ENCODE data around the gene LGALS3BP. TPM values are rescaled to one million over a fixed set of nuclear protein-coding genes. Genes with fewer than 3 reads are reported as not detected.
A peak's percentile ranks its signal among the peaks of the same experiment; 100 is the strongest.

Gene LGALS3BP
- polyA plus RNA-seq, 1 donor: 325 TPM

- no CpG with 5 or more reads among the region's 22 CpGs for WGBS (ENCODE audit: insufficient coverage, low lambda C conversion rate)
- H3K4me1 ChIP-seq (ENCODE audit: control insufficient read depth, insufficient read depth, low read length): peaks cover 12% of the 10 kb centered on the region
Measured at GRCh38 chr17:78991906-78992532, 12.3 kb upstream of the LGALS3BP start.

GRCh38 chr17:78991017-78991738 is 11.5 kb upstream of the LGALS3BP start:
- peaks cover 15% of the 10 kb centered on the region for H3K4me1 ChIP-seq (ENCODE audit: control insufficient read depth, insufficient read depth, low read length)
- 90% methylated on average over 2 of the region's 33 CpGs for WGBS (ENCODE audit: insufficient coverage, low lambda C conversion rate)

More at GRCh38 chr17:78991906-78992532, 12.3 kb upstream of the LGALS3BP start:
- H3K27ac ChIP-seq (ENCODE audit: low read length): no peak overlapping the region
- peaks cover 10% of the 10 kb centered on the region for H3K9me3 ChIP-seq (ENCODE audit: control insufficient read depth, low read depth, low read length)
- H3K36me3 ChIP-seq (ENCODE audit: control insufficient read depth, insufficient read depth, low read length): peaks cover 67% of the 10 kb centered on the region
- H3K27me3 ChIP-seq (ENCODE audit: control insufficient read depth, insufficient read depth, low read length): no peaks in the 10 kb centered on the region
- DNase-seq: no peak
- no peak overlapping the region for H3K4me3 ChIP-seq (ENCODE audit: low read length)

GRCh38 chr17:78990349-78991016 is 10.8 kb upstream of the LGALS3BP start:
- Histone ChIP-seq H3K4me3 (ENCODE audit: low read length) (no peak overlapping the region), H3K36me3 (ENCODE audit: control insufficient read depth, insufficient read depth, low read length) (peaks cover 52% of the 10 kb centered on the region), H3K27ac (ENCODE audit: low read length) (no peak overlapping the region), H3K4me1 (ENCODE audit: control insufficient read depth, insufficient read depth, low read length) (peaks cover 13% of the 10 kb centered on the region), H3K27me3 (ENCODE audit: control insufficient read depth, insufficient read depth, low read length) (no peaks in the 10 kb centered on the region), H3K9me3 (ENCODE audit: control insufficient read depth, low read depth, low read length) (peaks cover 10% of the 10 kb centered on the region)
- DNase-seq: no peak
- no CpG with 5 or more reads among the region's 29 CpGs for WGBS (ENCODE audit: insufficient coverage, low lambda C conversion rate)

More at GRCh38 chr17:78991017-78991738, 11.5 kb upstream of the LGALS3BP start:
- H3K27me3 ChIP-seq (ENCODE audit: control insufficient read depth, insufficient read depth, low read length): no peaks in the 10 kb centered on the region
- no peak overlapping the region for H3K27ac ChIP-seq (ENCODE audit: low read length)
- peaks cover 58% of the 10 kb centered on the region for H3K36me3 ChIP-seq (ENCODE audit: control insufficient read depth, insufficient read depth, low read length)
- no peak for DNase-seq
- H3K4me3 ChIP-seq (ENCODE audit: low read length): no peak overlapping the region
- H3K9me3 ChIP-seq (ENCODE audit: control insufficient read depth, low read depth, low read length): peaks cover 10% of the 10 kb centered on the region

- no peak overlapping the region for H3K27ac ChIP-seq (ENCODE audit: low read length)
- H3K36me3 ChIP-seq (ENCODE audit: control insufficient read depth, insufficient read depth, low read length): peaks cover 31% of the 10 kb centered on the region
- H3K4me3 ChIP-seq (ENCODE audit: low read length): no peak overlapping the region
- 50% methylated on average over 2 of the region's 6 CpGs for WGBS (ENCODE audit: insufficient coverage, low lambda C conversion rate)
- H3K4me1 ChIP-seq (ENCODE audit: control insufficient read depth, insufficient read depth, low read length): peaks cover 13% of the 10 kb centered on the region
- H3K27me3 ChIP-seq (ENCODE audit: control insufficient read depth, insufficient read depth, low read length): no peaks in the 10 kb centered on the region
- no peaks in the 10 kb centered on the region for H3K9me3 ChIP-seq (ENCODE audit: control insufficient read depth, low read depth, low read length)
- no peak for DNase-seq
Measured at GRCh38 chr17:78988152-78988551, 8.4 kb upstream of the LGALS3BP start.

GRCh38 chr17:78986649-78987328 is 7.1 kb upstream of the LGALS3BP start:
- H3K9me3 ChIP-seq (ENCODE audit: control insufficient read depth, low read depth, low read length): no peaks in the 10 kb centered on the region
- peak in 1 of 2 donors; percentile 80 for DNase-seq
- H3K4me3 ChIP-seq (ENCODE audit: low read length): peak overlapping the region; percentile 17
- WGBS (ENCODE audit: insufficient coverage, low lambda C conversion rate): 0% methylated on average over 2 of the region's 15 CpGs
- peaks cover 13% of the 10 kb centered on the region for H3K4me1 ChIP-seq (ENCODE audit: control insufficient read depth, insufficient read depth, low read length)
- peak overlapping the region; percentile 16 for H3K27ac ChIP-seq (ENCODE audit: low read length)
- peaks cover 18% of the 10 kb centered on the region for H3K36me3 ChIP-seq (ENCODE audit: control insufficient read depth, insufficient read depth, low read length)
- H3K27me3 ChIP-seq (ENCODE audit: control insufficient read depth, insufficient read depth, low read length): no peaks in the 10 kb centered on the region

- H3K9me3 ChIP-seq (ENCODE audit: control insufficient read depth, low read depth, low read length): no peaks in the 10 kb centered on the region
- peak; percentile 51 to 73 for DNase-seq
- WGBS (ENCODE audit: insufficient coverage, low lambda C conversion rate): 0% methylated on average over 1 of the region's 6 CpGs
Measured at GRCh38 chr17:78986048-78986648, 6.4 kb upstream of the LGALS3BP start.

GRCh38 chr17:78985395-78985794 is 5.7 kb upstream of the LGALS3BP start:
- no peaks in the 10 kb centered on the region for H3K9me3 ChIP-seq (ENCODE audit: control insufficient read depth, low read depth, low read length)
- DNase-seq: no peak
- H3K36me3 ChIP-seq (ENCODE audit: control insufficient read depth, insufficient read depth, low read length): peaks cover 4% of the 10 kb centered on the region
- 100% methylated on average over 2 of the region's 5 CpGs for WGBS (ENCODE audit: insufficient coverage, low lambda C conversion rate)
- no peak overlapping the region for H3K27ac ChIP-seq (ENCODE audit: low read length)
- H3K27me3 ChIP-seq (ENCODE audit: control insufficient read depth, insufficient read depth, low read length): no peaks in the 10 kb centered on the region
- peaks cover 19% of the 10 kb centered on the region for H3K4me1 ChIP-seq (ENCODE audit: control insufficient read depth, insufficient read depth, low read length)
- H3K4me3 ChIP-seq (ENCODE audit: low read length): no peak overlapping the region

More at GRCh38 chr17:78986048-78986648, 6.4 kb upstream of the LGALS3BP start:
- H3K27me3 ChIP-seq (ENCODE audit: control insufficient read depth, insufficient read depth, low read length): no peaks in the 10 kb centered on the region
- H3K4me1 ChIP-seq (ENCODE audit: control insufficient read depth, insufficient read depth, low read length): peaks cover 13% of the 10 kb centered on the region
- peak overlapping the region; percentile 16 for H3K27ac ChIP-seq (ENCODE audit: low read length)
- H3K36me3 ChIP-seq (ENCODE audit: control insufficient read depth, insufficient read depth, low read length): peaks cover 12% of the 10 kb centered on the region
- peak overlapping the region; percentile 17 for H3K4me3 ChIP-seq (ENCODE audit: low read length)

GRCh38 chr17:78981010-78981888 is 1.5 kb upstream of the LGALS3BP start:
- DNase-seq: no peak
- H3K36me3 ChIP-seq (ENCODE audit: control insufficient read depth, insufficient read depth, low read length): peaks cover 7% of the 10 kb centered on the region
- no peak overlapping the region for H3K4me3 ChIP-seq (ENCODE audit: low read length)
- WGBS (ENCODE audit: insufficient coverage, low lambda C conversion rate): no CpG with 5 or more reads among the region's 16 CpGs
- no peak overlapping the region for H3K27ac ChIP-seq (ENCODE audit: low read length)
- H3K27me3 ChIP-seq (ENCODE audit: control insufficient read depth, insufficient read depth, low read length): no peaks in the 10 kb centered on the region
- no peaks in the 10 kb centered on the region for H3K9me3 ChIP-seq (ENCODE audit: control insufficient read depth, low read depth, low read length)
- H3K4me1 ChIP-seq (ENCODE audit: control insufficient read depth, insufficient read depth, low read length): peaks cover 46% of the 10 kb centered on the region

- Histone ChIP-seq H3K27ac (ENCODE audit: low read length) (peak overlapping the region; percentile 77), H3K36me3 (ENCODE audit: control insufficient read depth, insufficient read depth, low read length) (peaks cover 13% of the 10 kb centered on the region), H3K4me1 (ENCODE audit: control insufficient read depth, insufficient read depth, low read length) (peaks cover 49% of the 10 kb centered on the region), H3K27me3 (ENCODE audit: control insufficient read depth, insufficient read depth, low read length) (no peaks in the 10 kb centered on the region), H3K4me3 (ENCODE audit: low read length) (no peak overlapping the region), H3K9me3 (ENCODE audit: control insufficient read depth, low read depth, low read length) (no peaks in the 10 kb centered on the region)
- DNase-seq: peak in 1 of 2 donors; percentile 54
- no CpG with 5 or more reads among the region's 8 CpGs for WGBS (ENCODE audit: insufficient coverage, low lambda C conversion rate)
Measured at GRCh38 chr17:78980624-78980972, 875 bp upstream of the LGALS3BP start.
